ENCODE measurements around the gene OSBPL8.

- no peak for TF ChIP-seq CTCF (IDR thresholded peaks at IDR 0.05)
- TF ChIP-seq POLR2A (IDR thresholded peaks at IDR 0.05): no peak
These were observed 247.8 kb downstream of the OSBPL8 start for GRCh38 chr12:76311796-76312195.

Measured in body of pancreas (tissue), 4 donors.